Endothelial cell of umbilical vein (primary cell): ENCODE measurements around the gene PARD3B. TPM values are rescaled to one million over a fixed set of nuclear protein-coding genes. Genes with fewer than 3 reads are reported as not detected.

Source experiments
- BruUV-seq: library from RNA; stranded (reverse); fragments of 400-500 nt; replicated peaks from 2 replicates; lab custom pipeline; 2021; lab: Mats Ljungman, UMichigan
- CTCF ChIA-PET: fragments of 300-600, 350-600 bp; sonication (Branson Sonifier 250); formaldehyde crosslinking; loops from one replicate; lab custom pipeline; 2021; ENCODE audit warnings: antibody characterized with exemption, inconsistent platforms; lab: Charles Lee
- POLR2A ChIA-PET: fragments of 300-600, 350-600 bp; sonication (Branson Sonifier 250); formaldehyde crosslinking; loops from one replicate; lab custom pipeline; 2021; ENCODE audit warnings: antibody characterized with exemption, inconsistent platforms; lab: Charles Lee
- DNase-seq: peaks from one replicate; pipeline ENCODE4 v3.0.0-alpha.2; 2011; ENCODE audit warnings: low read depth, low spot score
- FAIRE-seq: peaks from 2 replicates; lab custom pipeline; 2011; peaks lifted over from hg19 to GRCh38; lab: Jason Lieb, UNC
- H2AFZ ChIP-seq: 2 replicates; pipeline ENCODE4 v1.6.0; 2012; ENCODE audit warnings: low read depth, low read length, control low read depth, inconsistent platforms
- H3K27ac ChIP-seq: 2 replicates; pipeline ENCODE4 v1.5.1; 2011; ENCODE audit warnings: low read depth, mild to moderate bottlenecking, control low read depth, low read length, moderate library complexity; ENCODE audit not compliant: insufficient read depth
- H3K27me3 ChIP-seq, 2 experiments: 2 replicates each; pipeline versions ENCODE4 v1.6.0 to v1.6.1; 2011; ENCODE audit warnings: low read length in 2 of 2, mixed read lengths in 1 of 2; ENCODE audit not compliant: control insufficient read depth in 2 of 2, insufficient read depth in 2 of 2
- H3K36me3 ChIP-seq, 2 experiments: 2 replicates in 1 of 2; 3 replicates in 1 of 2; pipeline ENCODE4 v1.5.1; 2011; ENCODE audit warnings: low read length in 2 of 2, mild to moderate bottlenecking in 1 of 2, moderate library complexity in 1 of 2; ENCODE audit not compliant: control insufficient read depth in 2 of 2, insufficient read depth in 2 of 2; ENCODE audit errors: extremely low read depth in 1 of 2
- H3K4me1 ChIP-seq: 3 replicates; pipeline ENCODE4 v1.5.1; 2011; ENCODE audit warnings: mild to moderate bottlenecking, low read length; ENCODE audit not compliant: control insufficient read depth, insufficient read depth; ENCODE audit errors: extremely low read depth
- H3K4me2 ChIP-seq: 2 replicates; pipeline ENCODE4 v1.6.1; 2011; ENCODE audit warnings: low read length, control low read depth, mixed read lengths; ENCODE audit not compliant: insufficient read depth
- H3K4me3 ChIP-seq, 3 experiments: fragments of 200-600 bp in 1 of 3; sonication (generic), shearing (Covaris generic) in 1 of 3; replicated peaks in 1 of 3; 2 replicates each; pipeline ENCODE4 v1.5.1; 2011 to 2016; ENCODE audit warnings: control low read depth in 3 of 3, low read length in 3 of 3, mild to moderate bottlenecking in 2 of 3, inconsistent platforms in 1 of 3, low read depth in 1 of 3, moderate library complexity in 1 of 3; ENCODE audit not compliant: insufficient read depth in 1 of 3
- H3K79me2 ChIP-seq: 2 replicates; pipeline ENCODE4 v1.6.0; 2012; ENCODE audit warnings: low read length, inconsistent platforms; ENCODE audit not compliant: control insufficient read depth, insufficient read depth
- H3K9ac ChIP-seq: replicated peaks from 2 replicates; pipeline ENCODE3; 2011; ENCODE audit warnings: low read length, control low read depth; ENCODE audit not compliant: insufficient read depth; ENCODE audit errors: extremely low read depth
- H3K9me1 ChIP-seq: replicated peaks from 3 replicates; pipeline ENCODE4 v1.6.0; 2011; ENCODE audit warnings: mild to moderate bottlenecking, low read length; ENCODE audit not compliant: control insufficient read depth, insufficient read depth; ENCODE audit errors: extremely low read depth
- H3K9me3 ChIP-seq: replicated peaks from 2 replicates; pipeline ENCODE4 v1.5.1; 2012; ENCODE audit warnings: low read length, inconsistent platforms; ENCODE audit not compliant: control insufficient read depth, insufficient read depth
- H4K20me1 ChIP-seq: replicated peaks from 2 replicates; pipeline ENCODE3; 2011; ENCODE audit warnings: mild to moderate bottlenecking, low read length; ENCODE audit not compliant: control insufficient read depth, insufficient read depth; ENCODE audit errors: extremely low read depth
- EZH2 ChIP-seq: IDR thresholded peaks from 2 replicates; pipeline ENCODE4 v1.6.1; 2012; ENCODE audit warnings: borderline replicate concordance, low read depth, mild to moderate bottlenecking, moderate library complexity, low read length, inconsistent platforms; ENCODE audit not compliant: severe bottlenecking
- FOS ChIP-seq: IDR thresholded peaks from 2 replicates; pipeline ENCODE4 v1.6.1; 2011; ENCODE audit warnings: mild to moderate bottlenecking, low read length, moderate library complexity, borderline replicate concordance; ENCODE audit not compliant: insufficient read depth
- GATA2 ChIP-seq: IDR thresholded peaks from 2 replicates; pipeline ENCODE4 v1.7.0; 2011; ENCODE audit warnings: low read depth, mild to moderate bottlenecking, moderate library complexity, mixed read lengths, low read length; ENCODE audit not compliant: insufficient read length, insufficient read depth
- JUN ChIP-seq: IDR thresholded peaks from 2 replicates; pipeline ENCODE4 v1.6.1; 2011; ENCODE audit warnings: borderline replicate concordance, low read depth; ENCODE audit not compliant: insufficient read length, insufficient read depth
- MYC ChIP-seq: IDR thresholded peaks from one replicate; pipeline ENCODE4 v1.6.1; 2011; ENCODE audit warnings: mild to moderate bottlenecking, low read depth, low read length
- POLR2A ChIP-seq: IDR thresholded peaks from 2 replicates; pipeline ENCODE4 v1.6.1; 2012; ENCODE audit warnings: low read depth, mild to moderate bottlenecking, control low read depth, low read length
- POLR2AphosphoS5 ChIP-seq: IDR thresholded peaks from 2 replicates; pipeline ENCODE4 v1.6.1; 2012; ENCODE audit warnings: low read depth, mild to moderate bottlenecking, control low read depth, low read length, moderate library complexity; ENCODE audit not compliant: insufficient read depth
- dilution Hi-C: fragments of 300-500 bp; cut with MboI; formaldehyde crosslinking; loops from one replicate; pipeline ENCODE4 v1.15.0; 2019; ENCODE audit warnings: low sequenced_read_pairs; ENCODE audit not compliant: extremely low pct_ligation_motif_present
- intact Hi-C: fragments of 100-400 bp; cut with micrococcal nuclease; formaldehyde crosslinking; loops from one replicate; pipeline ENCODE4 v1.10.0; 2022
- polyA plus RNA-seq, 4 experiments: library from polyadenylated mRNA; depleted of rRNA in 3 of 4; stranded (reverse) in 3 of 4; unstranded in 1 of 4; fragments of >200 nt; gene quantifications; 2 replicates each; pipeline versions ENCODE4 v1.2.1 to v1.2.3, GENCODE V29; 2011 to 2012; ENCODE audit warnings: missing spikeins in 1 of 4
- total RNA-seq: library from RNA; stranded (reverse); gene quantifications from 2 replicates; pipeline ENCODE4 v1.2.3, GENCODE V29; 2021
- TF ChIP-seq, protein P1 (sequence below): IDR thresholded peaks from 2 replicates; pipeline ENCODE4 v1.6.1; 2011; ENCODE audit not compliant: insufficient read depth, insufficient read length
- TF ChIP-seq, protein P2 (sequence below), 2 donors: IDR thresholded peaks; 1 replicate in 1 of 2; 2 replicates in 1 of 2; pipeline ENCODE4 v1.5.1; 2011; ENCODE audit warnings: low read length in 2 of 2, mild to moderate bottlenecking in 2 of 2, moderate library complexity in 2 of 2, control low read depth in 1 of 2, inconsistent platforms in 1 of 2, low read depth in 1 of 2; ENCODE audit not compliant: insufficient read depth in 1 of 2; ENCODE audit errors: extremely low read depth in 1 of 2

The PARD3B gene
- total and polyA plus RNA-seq, 2 donors (not counting 3 experiments of a cell fraction or from before 2014, with no cell fraction given): 2.2 to 30.9 TPM

DNA sequence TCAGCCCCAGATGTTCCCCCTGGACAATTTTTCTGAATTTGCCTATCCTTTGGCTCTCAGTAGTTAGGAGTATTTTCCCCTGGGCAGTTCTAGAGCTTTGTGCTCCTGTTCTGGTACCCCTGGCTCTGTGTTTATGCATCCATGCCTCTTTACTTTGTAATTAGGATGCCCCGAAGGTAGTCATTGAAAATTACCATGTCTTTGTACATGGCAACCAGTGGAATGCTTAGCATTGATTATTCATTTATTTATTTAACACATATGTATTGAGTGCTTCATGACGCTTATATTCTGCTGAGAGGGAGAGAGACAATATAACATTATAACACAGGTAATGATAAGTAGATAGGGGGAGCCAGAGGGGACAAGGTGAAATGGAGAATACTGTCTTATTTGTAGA, 346.5 kb downstream of the PARD3B start:
- H2AFZ ChIP-seq: no peak overlapping the region
- no peaks in the 10 kb centered on the region for H3K36me3 ChIP-seq
- DNase-seq: no peak
- POLR2A ChIA-PET: no interaction called here
- intact Hi-C loops (no loop called here), dilution Hi-C loops (no loop called here)
- no peak overlapping the region for H3K27ac ChIP-seq
- H4K20me1 ChIP-seq: no peaks in the 10 kb centered on the region
- no peak for TF ChIP-seq FOS
- no peak for TF ChIP-seq GATA2
- TF ChIP-seq, protein P1, sequence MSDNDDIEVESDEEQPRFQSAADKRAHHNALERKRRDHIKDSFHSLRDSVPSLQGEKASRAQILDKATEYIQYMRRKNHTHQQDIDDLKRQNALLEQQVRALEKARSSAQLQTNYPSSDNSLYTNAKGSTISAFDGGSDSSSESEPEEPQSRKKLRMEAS: no peak
- no peaks in the 10 kb centered on the region for H3K79me2 ChIP-seq
- H3K27me3 ChIP-seq: no peaks in the 10 kb centered on the region
- no TSS peak for BruUV-seq
- H3K4me2 ChIP-seq: no peak overlapping the region
- no peaks in the 10 kb centered on the region for H3K4me1 ChIP-seq
- no peak overlapping the region for H3K4me3 ChIP-seq
- CTCF ChIA-PET: interaction anchor here (0.6 to 1.4 kb wide), 4 partner anchors 9 to 632 kb away, joined by 3 to 5 read pairs (median 4); no protein-coding TSS in a partner anchor
- FAIRE-seq: no peak
- H3K9me3 ChIP-seq: no peaks in the 10 kb centered on the region
- no peak overlapping the region for H3K9ac ChIP-seq
- H3K9me1 ChIP-seq: no peaks in the 10 kb centered on the region

GRCh38 chr2:204892506-204893255, 347.4 kb downstream of the PARD3B start:
- Histone ChIP-seq H4K20me1 (no peaks in the 10 kb centered on the region), H3K79me2 (no peaks in the 10 kb centered on the region), H3K27ac (no peak overlapping the region), H3K27me3 (no peaks in the 10 kb centered on the region), H3K4me1 (no peaks in the 10 kb centered on the region), H3K9ac (no peak overlapping the region), H2AFZ (no peak overlapping the region), H3K4me3 (no peak overlapping the region), H3K9me3 (no peaks in the 10 kb centered on the region), H3K9me1 (no peaks in the 10 kb centered on the region), H3K36me3 (no peaks in the 10 kb centered on the region), H3K4me2 (no peak overlapping the region)
- FAIRE-seq (no peak), DNase-seq (no peak)
- intact Hi-C loops (no loop called here), dilution Hi-C loops (no loop called here)
- ChIA-PET CTCF (interaction anchor here (1.2 kb wide), 1 partner anchor 304 kb away, joined by 3 read pairs; no protein-coding TSS in a partner anchor), POLR2A (no interaction called here)
- no TSS peak for BruUV-seq
- TF ChIP-seq POLR2A: no peak
- no peak for TF ChIP-seq POLR2AphosphoS5
- TF ChIP-seq EZH2: no peak
- TF ChIP-seq, protein P1: no peak
- no peak for TF ChIP-seq JUN
- TF ChIP-seq, protein P2, sequence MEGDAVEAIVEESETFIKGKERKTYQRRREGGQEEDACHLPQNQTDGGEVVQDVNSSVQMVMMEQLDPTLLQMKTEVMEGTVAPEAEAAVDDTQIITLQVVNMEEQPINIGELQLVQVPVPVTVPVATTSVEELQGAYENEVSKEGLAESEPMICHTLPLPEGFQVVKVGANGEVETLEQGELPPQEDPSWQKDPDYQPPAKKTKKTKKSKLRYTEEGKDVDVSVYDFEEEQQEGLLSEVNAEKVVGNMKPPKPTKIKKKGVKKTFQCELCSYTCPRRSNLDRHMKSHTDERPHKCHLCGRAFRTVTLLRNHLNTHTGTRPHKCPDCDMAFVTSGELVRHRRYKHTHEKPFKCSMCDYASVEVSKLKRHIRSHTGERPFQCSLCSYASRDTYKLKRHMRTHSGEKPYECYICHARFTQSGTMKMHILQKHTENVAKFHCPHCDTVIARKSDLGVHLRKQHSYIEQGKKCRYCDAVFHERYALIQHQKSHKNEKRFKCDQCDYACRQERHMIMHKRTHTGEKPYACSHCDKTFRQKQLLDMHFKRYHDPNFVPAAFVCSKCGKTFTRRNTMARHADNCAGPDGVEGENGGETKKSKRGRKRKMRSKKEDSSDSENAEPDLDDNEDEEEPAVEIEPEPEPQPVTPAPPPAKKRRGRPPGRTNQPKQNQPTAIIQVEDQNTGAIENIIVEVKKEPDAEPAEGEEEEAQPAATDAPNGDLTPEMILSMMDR (IDR thresholded peaks at IDR 0.05; ENCODE audit: extremely low read depth in 1 of 2, insufficient read depth in 1 of 2, low read depth in 1 of 2, low read length in 2 of 2): no peak
- no peak for TF ChIP-seq GATA2
- TF ChIP-seq MYC: no peak
- no peak for TF ChIP-seq FOS
